ENCODE data around the gene ARHGAP28.

The ARHGAP28 gene
- long read RNA-seq = 0 reads

- no peak within 1 kb of the TSS for H3K27ac ChIP-seq (replicated peaks)
- peaks cover 14% of the 10 kb centered on the region for H3K27me3 ChIP-seq (ENCODE audit: insufficient read depth, poor library complexity, severe bottlenecking)
- DNase-seq (ENCODE audit: low read depth in 1 of 2, low spot score in 1 of 2) = peak; percentile 45 to 56
- TF ChIP-seq POLR2AphosphoS5 (IDR thresholded peaks at IDR 0.05; ENCODE audit: low read depth) (no peak), GABPA (IDR thresholded peaks at IDR 0.05; ENCODE audit: low read depth) (no peak), SPI1 (IDR thresholded peaks at IDR 0.05; ENCODE audit: borderline replicate concordance, low read depth) (no peak), CTCF (IDR thresholded peaks at IDR 0.05; ENCODE audit: insufficient read depth, low read length) (no peak), REST (IDR thresholded peaks at IDR 0.05; ENCODE audit: insufficient replicate concordance, low read depth) (no peak)
- H3K4me3 ChIP-seq (replicated peaks; ENCODE audit: insufficient read depth, low read length) = peak within 1 kb of the TSS; percentile 52
These were observed at the start of gene ARHGAP28 for GRCh38 chr18:6729247-6730091. Gene ARHGAP28, plus strand, starts transcription at chr18:6729716. Its CDS starts 106 bp downstream, at chr18:6729822.

GRCh38 chr18:6681331-6681875, 48.1 kb upstream of the ARHGAP28 start:
- TF ChIP-seq GABPA (IDR thresholded peaks at IDR 0.05; ENCODE audit: low read depth) (no peak), REST (IDR thresholded peaks at IDR 0.05; ENCODE audit: insufficient replicate concordance, low read depth) (no peak), CTCF (IDR thresholded peaks at IDR 0.05; ENCODE audit: insufficient read depth, low read length) (no peak), SPI1 (IDR thresholded peaks at IDR 0.05; ENCODE audit: borderline replicate concordance, low read depth) (no peak), POLR2AphosphoS5 (IDR thresholded peaks at IDR 0.05; ENCODE audit: low read depth) (no peak)
- Histone ChIP-seq H3K27me3 (ENCODE audit: insufficient read depth, poor library complexity, severe bottlenecking) (peaks cover 2% of the 10 kb centered on the region), H3K4me3 (replicated peaks; ENCODE audit: insufficient read depth, low read length) (no peak overlapping the region), H3K27ac (replicated peaks) (no peak overlapping the region)
- no peak for DNase-seq (ENCODE audit: low read depth in 1 of 2, low spot score in 1 of 2)

GRCh38 chr18:6682437-6683111, 46.9 kb upstream of the ARHGAP28 start:
- peaks cover 2% of the 10 kb centered on the region for H3K27me3 ChIP-seq (ENCODE audit: insufficient read depth, poor library complexity, severe bottlenecking)
- no peak overlapping the region for H3K27ac ChIP-seq (replicated peaks)
- DNase-seq (ENCODE audit: low read depth in 1 of 2, low spot score in 1 of 2) = no peak
- TF ChIP-seq POLR2AphosphoS5 (IDR thresholded peaks at IDR 0.05; ENCODE audit: low read depth) = no peak
- TF ChIP-seq REST (IDR thresholded peaks at IDR 0.05; ENCODE audit: insufficient replicate concordance, low read depth) = no peak
- TF ChIP-seq GABPA (IDR thresholded peaks at IDR 0.05; ENCODE audit: low read depth) = no peak
- TF ChIP-seq SPI1 (IDR thresholded peaks at IDR 0.05; ENCODE audit: borderline replicate concordance, low read depth) = no peak
- TF ChIP-seq CTCF (IDR thresholded peaks at IDR 0.05; ENCODE audit: insufficient read depth, low read length) = no peak
- H3K4me3 ChIP-seq (replicated peaks; ENCODE audit: insufficient read depth, low read length) = no peak overlapping the region
